HepG2 (cell line): ENCODE measurements around the gene RGS2. TPM values are rescaled to one million over a fixed set of nuclear protein-coding genes. Genes with fewer than 3 reads are reported as not detected.

Experiments used
- ATAC-seq: fragments of 200-7000 bp; cut with Tn5 transposase; 3 replicates; pipeline ENCODE4 v1.9.1; 2020; ENCODE audit warnings: mild to moderate bottlenecking, moderate library complexity
- BruUV-seq: library from RNA; stranded (reverse); fragments of 400-500 nt; replicated peaks from 2 replicates; lab custom pipeline; 2021; lab: Mats Ljungman, UMichigan
- CTCF ChIA-PET: fragments of 300-600 bp; formaldehyde crosslinking; extraction: SDS; loops from one replicate; lab custom pipeline; 2021; ENCODE audit warnings: low total read pairs, inconsistent platforms, low intra/inter-chr PET ratio; lab: Yijun Ruan, JAX
- POLR2A ChIA-PET: fragments of 350-600 bp; sonication (Branson Sonifier 250); formaldehyde crosslinking; loops from one replicate; lab custom pipeline; 2020; ENCODE audit warnings: antibody characterized with exemption, inconsistent platforms; lab: Yijun Ruan, JAX
- DNase-seq: peaks from one replicate; pipeline ENCODE4 v3.0.0-alpha.2; 2015; ENCODE audit warnings: low spot score
- FAIRE-seq: peaks from 3 replicates; lab custom pipeline; 2011; peaks lifted over from hg19 to GRCh38; lab: Jason Lieb, UNC
- H2AFZ ChIP-seq: one replicate; pipeline ENCODE4 v1.6.1; 2011; ENCODE audit warnings: low read length, inconsistent platforms
- H3K27ac ChIP-seq: fragments of 300-600 bp; 3 replicates; pipeline ENCODE4 v1.8.0; 2011; ENCODE audit warnings: mixed run types, mild to moderate bottlenecking, mixed read lengths, low read length, inconsistent platforms; ENCODE audit not compliant: insufficient read depth; ENCODE audit errors: extremely low read length
- H3K27me3 ChIP-seq, 2 experiments: fragments of 200-600 bp in 1 of 2; 2 replicates in 1 of 2; 3 replicates in 1 of 2; pipeline versions ENCODE4 v1.6.0 to v1.8.0; 2011; ENCODE audit warnings: low read length in 2 of 2, mild to moderate bottlenecking in 2 of 2, moderate library complexity in 2 of 2, inconsistent platforms in 1 of 2; ENCODE audit not compliant: insufficient read depth in 2 of 2, control insufficient read depth in 1 of 2
- H3K36me3 ChIP-seq, 2 experiments: fragments of 200-600 bp in 1 of 2; replicated peaks in 1 of 2; 2 replicates in 1 of 2; 3 replicates in 1 of 2; pipeline versions ENCODE4 v1.5.1 to v1.8.0; 2011; ENCODE audit warnings: low read length in 2 of 2, inconsistent platforms in 1 of 2; ENCODE audit not compliant: insufficient read depth in 2 of 2, control insufficient read depth in 1 of 2
- H3K4me1 ChIP-seq: 2 replicates; pipeline ENCODE4 v1.5.1; 2012; ENCODE audit warnings: low read length, inconsistent platforms; ENCODE audit not compliant: insufficient read depth
- H3K4me2 ChIP-seq: 2 replicates; pipeline ENCODE4 v1.6.0; 2011; ENCODE audit warnings: low read depth, low read length, inconsistent platforms
- H3K4me3 ChIP-seq, 3 experiments: fragments of 200-600 bp in 1 of 3; sonication (generic), shearing (Covaris generic) in 1 of 3; replicated peaks in 1 of 3; 2 replicates each; pipeline ENCODE4 v1.5.1; 2011 to 2016; ENCODE audit warnings: low read length in 3 of 3, inconsistent platforms in 2 of 3, low read depth in 2 of 3, mild to moderate bottlenecking in 2 of 3, control low read depth in 1 of 3, mixed read lengths in 1 of 3; ENCODE audit not compliant: insufficient read depth in 1 of 3
- H3K79me2 ChIP-seq: one replicate; pipeline ENCODE4 v1.6.1; 2011; ENCODE audit warnings: low read length, inconsistent platforms; ENCODE audit not compliant: insufficient read depth
- H3K9ac ChIP-seq: 2 replicates; pipeline ENCODE4 v1.6.0; 2011; ENCODE audit warnings: mild to moderate bottlenecking, low read depth, low read length, inconsistent platforms; ENCODE audit not compliant: insufficient read depth
- H3K9me3 ChIP-seq: 2 replicates; pipeline ENCODE4 v1.5.1; 2012; ENCODE audit warnings: mild to moderate bottlenecking, low read length
- H4K20me1 ChIP-seq: 2 replicates; pipeline ENCODE4 v1.6.0; 2011; ENCODE audit warnings: inconsistent platforms, mild to moderate bottlenecking, low read length, moderate library complexity; ENCODE audit not compliant: insufficient read depth
- BORCS8-MEF2B ChIP-seq: sonication (generic); formaldehyde crosslinking; IDR thresholded peaks from 2 replicates; pipeline ENCODE4 v1.8.0; 2022; ENCODE audit warnings: mild to moderate bottlenecking, missing genetic modification reagents
- GATA4 ChIP-seq: sonication (generic); IDR thresholded peaks from 2 replicates; pipeline ENCODE4 v1.6.1; 2016; ENCODE audit warnings: antibody characterized with exemption, low read depth, borderline replicate concordance
- MYC ChIP-seq: sonication (generic); formaldehyde crosslinking; IDR thresholded peaks from 2 replicates; pipeline ENCODE4 v1.9.0; 2021; ENCODE audit warnings: missing genetic modification reagents, borderline replicate concordance
- PAWR ChIP-seq: sonication (generic); formaldehyde crosslinking; IDR thresholded peaks from 2 replicates; pipeline ENCODE4 v1.4.0; 2020; ENCODE audit warnings: missing genetic modification reagents, mild to moderate bottlenecking, borderline replicate concordance
- RFXAP ChIP-seq: sonication (generic); formaldehyde crosslinking; IDR thresholded peaks from 2 replicates; pipeline ENCODE4 v1.4.0; 2020; ENCODE audit warnings: missing genetic modification reagents, borderline replicate concordance
- SNAPC2 ChIP-seq: sonication (generic); formaldehyde crosslinking; IDR thresholded peaks from 2 replicates; pipeline ENCODE4 v1.8.1; 2022; ENCODE audit warnings: mild to moderate bottlenecking, missing genetic modification reagents
- ZNF563 ChIP-seq: sonication (generic); formaldehyde crosslinking; IDR thresholded peaks from 2 replicates; pipeline ENCODE4 v1.8.0; 2022; ENCODE audit warnings: mild to moderate bottlenecking, moderate library complexity, missing genetic modification reagents
- ZNF75D ChIP-seq: sonication (generic); formaldehyde crosslinking; IDR thresholded peaks from 2 replicates; pipeline ENCODE4 v1.8.1; 2023; ENCODE audit warnings: missing genetic modification reagents, mild to moderate bottlenecking, borderline replicate concordance
- WGBS: methylation state at CpG from one replicate; pipeline ENCODE4 v1.1.6; 2017; ENCODE audit warnings: low lambda C conversion rate; 5-methylcytosine and 5-hydroxymethylcytosine counted together
- in situ Hi-C: cut with HindIII; loops from 2 replicates; pipeline ENCODE4 v1.10.0; 2017; ENCODE audit warnings: low pct_unique_long_range_greater_than_20kb; ENCODE audit not compliant: extremely low pct_ligation_motif_present
- intact Hi-C: fragments of 100-400 bp; cut with micrococcal nuclease; formaldehyde crosslinking; loops from one replicate; pipeline ENCODE4 v1.10.0; 2022; ENCODE audit not compliant: unreplicated experiment
- polyA plus RNA-seq, 8 experiments: library from polyadenylated mRNA; depleted of rRNA in 3 of 8; stranded (reverse) in 7 of 8; unstranded in 1 of 8; fragments of >200 nt; fragmentation: Illumina TruSeq in 4 of 8; extraction: Trizol in 4 of 8; gene quantifications; 2 replicates each; pipeline versions ENCODE4 v1.2.1 to v1.2.3, GENCODE V29; 2011 to 2016; ENCODE audit warnings: low read depth in 4 of 8, missing spikeins in 1 of 8, mixed read lengths in 1 of 8; ENCODE audit not compliant: insufficient read depth in 1 of 8
- total RNA-seq, 5 experiments: library from RNA; depleted of rRNA; stranded (reverse); fragments of >200 nt; fragmentation: Illumina TruSeq; extraction: Trizol; gene quantifications; 2 replicates each; pipeline ENCODE4 v1.2.3, GENCODE V29; 2016; ENCODE audit warnings: low read depth in 1 of 5

Gene RGS2
- total and polyA plus RNA-seq, 2 of the 13 experiments (the other 11 are each of a cell fraction or from before 2014, with no cell fraction given) = 0.64 to 1.4 TPM

GRCh38 chr1:192860478-192861185, 51.8 kb downstream of the RGS2 start (continued):
- TF ChIP-seq ZNF75D (CRISPR knock-in tag) (no peak), ZNF563 (CRISPR knock-in tag) (no peak), SNAPC2 (CRISPR knock-in tag) (no peak), RFXAP (CRISPR knock-in tag) (no peak), MYC (CRISPR knock-in tag) (no peak), PAWR (CRISPR knock-in tag) (no peak)

GRCh38 chr1:192861860-192862259, 53.0 kb downstream of the RGS2 start:
- BruUV-seq = no TSS peak
- H4K20me1 ChIP-seq = no peaks in the 10 kb centered on the region
- ChIA-PET CTCF (no interaction called here), POLR2A (no interaction called here)
- FAIRE-seq (no peak), ATAC-seq (no peak), DNase-seq (no peak)
- H3K9me3 ChIP-seq = no peaks in the 10 kb centered on the region
- in situ Hi-C loops = no loop called here
- 0% methylated on average over 4 of the region's 4 CpGs for WGBS
- no peak overlapping the region for H2AFZ ChIP-seq
- TF ChIP-seq BORCS8-MEF2B (CRISPR knock-in tag) = no peak
- TF ChIP-seq GATA4 = no peak
- H3K4me3 ChIP-seq = no peak overlapping the region
- no peaks in the 10 kb centered on the region for H3K36me3 ChIP-seq
- no peaks in the 10 kb centered on the region for H3K4me1 ChIP-seq
- intact Hi-C loops = no loop called here
- no peaks in the 10 kb centered on the region for H3K27me3 ChIP-seq
- H3K9ac ChIP-seq = no peak overlapping the region
- H3K4me2 ChIP-seq = no peak overlapping the region
- H3K27ac ChIP-seq = no peak overlapping the region
- no peaks in the 10 kb centered on the region for H3K79me2 ChIP-seq

Other genes starting within 250 kb of the RGS2 start
- not detected in 2 replicates for gene RGS1, start 233.3 kb upstream of the RGS2 start, total RNA-seq (2016; rRNA removed; fragmentation: Illumina TruSeq; extraction: Trizol)
- gene RGS1, start 233.3 kb upstream of the RGS2 start, polyA plus RNA-seq (2011; rRNA removed) = not detected in 2 replicates
- gene RGS13, start 172.9 kb upstream of the RGS2 start, total RNA-seq (2016; rRNA removed; fragmentation: Illumina TruSeq; extraction: Trizol) = not detected in 2 replicates
- gene RGS13, start 172.9 kb upstream of the RGS2 start, polyA plus RNA-seq (2011; rRNA removed) = not detected in 2 replicates